K562 (cell line): ENCODE results near the gene TMEM248. TPM values are rescaled to one million over a fixed set of nuclear protein-coding genes. Genes with fewer than 3 reads are reported as not detected.

Source experiments
- ATAC-seq: fragments of 200-7000 bp; cut with Tn5 transposase; 3 replicates; pipeline ENCODE4 v1.9.1; 2020; ENCODE audit warnings: moderate library complexity
- BruUV-seq: library from RNA; stranded (reverse); fragments of 400-500 nt; replicated peaks from 2 replicates; lab custom pipeline; 2021; lab: Mats Ljungman, UMichigan
- CTCF ChIA-PET: fragments of 300-600 bp; formaldehyde crosslinking; extraction: SDS; loops from one replicate; lab custom pipeline; 2021; ENCODE audit warnings: low intra/inter-chr PET ratio; lab: Yijun Ruan, JAX
- POLR2A ChIA-PET: fragments of 300-600, 350-650 bp; sonication (Branson Sonifier 250); formaldehyde crosslinking; extraction: SDS; loops from one replicate; lab custom pipeline; 2021; ENCODE audit warnings: antibody characterized with exemption, inconsistent platforms; lab: Yijun Ruan, JAX
- DNase-seq, 4 experiments: peaks; one replicate each; pipeline versions ENCODE4 v3.0.0 to v3.0.0-alpha.2; 2011 to 2018; ENCODE audit warnings: low spot score in 3 of 4, mixed read lengths in 3 of 4; ENCODE audit errors: extremely low read depth in 1 of 4
- FAIRE-seq: peaks from 2 replicates; lab custom pipeline; 2011; peaks lifted over from hg19 to GRCh38; lab: Jason Lieb, UNC
- H2AFZ ChIP-seq: 2 replicates; pipeline ENCODE4 v1.6.0; 2011; ENCODE audit warnings: low read depth, low read length, control low read depth, inconsistent platforms
- H3K27ac ChIP-seq: fragments of 200-600 bp; 3 replicates; pipeline ENCODE4 v1.8.0; 2011; ENCODE audit warnings: low read depth, mild to moderate bottlenecking, control low read depth, inconsistent platforms, low read length, moderate library complexity, mixed read lengths; ENCODE audit errors: extremely low read depth
- H3K27me3 ChIP-seq, 2 experiments: fragments of 300-600 bp in 1 of 2; 2 replicates in 1 of 2; 3 replicates in 1 of 2; pipeline versions ENCODE4 v1.6.0 to v1.8.0; 2011; ENCODE audit warnings: inconsistent platforms in 2 of 2, low read length in 2 of 2, mild to moderate bottlenecking in 1 of 2, mixed read lengths in 1 of 2, moderate library complexity in 1 of 2; ENCODE audit not compliant: control insufficient read depth in 2 of 2, insufficient read depth in 2 of 2
- H3K36me3 ChIP-seq: fragments of 300-600 bp; 3 replicates; pipeline ENCODE4 v1.8.0; 2011; ENCODE audit warnings: mild to moderate bottlenecking, low read length, inconsistent platforms; ENCODE audit not compliant: control insufficient read depth, insufficient read depth
- H3K4me1 ChIP-seq, 2 experiments: fragments of 200-600 bp in 1 of 2; replicated peaks in 1 of 2; 2 replicates in 1 of 2; 3 replicates in 1 of 2; pipeline versions ENCODE4 v1.5.1 to v1.8.0; 2011; ENCODE audit warnings: inconsistent platforms in 2 of 2, low read length in 2 of 2, mild to moderate bottlenecking in 1 of 2, mixed read lengths in 1 of 2, moderate library complexity in 1 of 2; ENCODE audit not compliant: control insufficient read depth in 2 of 2, insufficient read depth in 2 of 2
- H3K4me2 ChIP-seq: 2 replicates; pipeline ENCODE4 v1.6.1; 2011; ENCODE audit warnings: low read length, control low read depth, inconsistent platforms, mixed read lengths; ENCODE audit not compliant: insufficient read depth
- H3K4me3 ChIP-seq: fragments of 200-600 bp; sonication (generic), shearing (Covaris generic); 2 replicates; pipeline ENCODE4 v1.5.1; 2016; ENCODE audit warnings: control low read depth, inconsistent platforms
- H3K79me2 ChIP-seq: fragments of 200-600 bp; 3 replicates; pipeline ENCODE4 v1.8.0; 2011; ENCODE audit warnings: low read length, inconsistent platforms; ENCODE audit not compliant: control insufficient read depth, insufficient read depth
- H3K9ac ChIP-seq, 2 experiments: 2 replicates each; pipeline versions ENCODE4 v1.6.0 to v1.6.1; 2011; ENCODE audit warnings: low read depth in 2 of 2, low read length in 2 of 2, control low read depth in 1 of 2, inconsistent platforms in 1 of 2, mild to moderate bottlenecking in 1 of 2, mixed read lengths in 1 of 2; ENCODE audit not compliant: insufficient read depth in 1 of 2
- H3K9me1 ChIP-seq: one replicate; pipeline ENCODE4 v1.6.0; 2011; ENCODE audit warnings: inconsistent platforms, mild to moderate bottlenecking, low read length, moderate library complexity; ENCODE audit not compliant: control insufficient read depth, insufficient read depth
- H3K9me3 ChIP-seq: replicated peaks from 2 replicates; pipeline ENCODE4 v1.5.1; 2011; ENCODE audit warnings: low read depth, low read length, inconsistent platforms; ENCODE audit not compliant: control insufficient read depth, insufficient read depth
- H4K20me1 ChIP-seq: replicated peaks from 2 replicates; pipeline ENCODE4 v1.6.1; 2011; ENCODE audit warnings: low read length, inconsistent platforms, mixed read lengths; ENCODE audit not compliant: control insufficient read depth, insufficient read depth
- HDAC2 ChIP-seq: fragments of 450-650 bp; IDR thresholded peaks from 2 replicates; pipeline ENCODE4 v1.6.1; 2016; ENCODE audit warnings: mild to moderate bottlenecking
- HMG20A ChIP-seq: fragments of 450-650 bp; formaldehyde crosslinking; conservative IDR thresholded peaks from 2 replicates; pipeline ENCODE4 v1.4.0; 2020; ENCODE audit warnings: mild to moderate bottlenecking, mixed read lengths
- LCOR ChIP-seq: sonication (generic); formaldehyde crosslinking; IDR thresholded peaks from 2 replicates; pipeline ENCODE4 v1.8.0; 2022; ENCODE audit warnings: mild to moderate bottlenecking, missing genetic modification reagents
- MAZ ChIP-seq, 2 experiments: fragments of 450-650 bp in 1 of 2; sonication (generic) in 1 of 2; formaldehyde crosslinking; IDR thresholded peaks in 1 of 2; conservative IDR thresholded peaks in 1 of 2; 2 replicates each; pipeline versions ENCODE4 v1.4.0 to v1.5.0; 2020; ENCODE audit warnings: mild to moderate bottlenecking in 1 of 2, missing genetic modification reagents in 1 of 2
- PML ChIP-seq: IDR thresholded peaks from 2 replicates; pipeline ENCODE4 v1.6.1; 2012; ENCODE audit warnings: low read length, inconsistent platforms
- RFX1 ChIP-seq: fragments of 450-650 bp; IDR thresholded peaks from 2 replicates; pipeline ENCODE4 v1.6.1; 2016; ENCODE audit warnings: mild to moderate bottlenecking, moderate library complexity
- SAFB ChIP-seq: fragments of 200-400 bp; formaldehyde crosslinking; IDR thresholded peaks from 2 replicates; pipeline ENCODE4 v1.6.1; 2017; ENCODE audit warnings: low read depth, low read length, borderline replicate concordance
- SMC3 ChIP-seq: conservative IDR thresholded peaks from 2 replicates; pipeline ENCODE4 v1.6.1; 2011; ENCODE audit warnings: low read depth, low read length, improper control_type of control experiment; ENCODE audit not compliant: insufficient read depth
- STAG1 ChIP-seq: sonication (generic); formaldehyde crosslinking; IDR thresholded peaks from 2 replicates; pipeline ENCODE4 v1.5.0; 2020; ENCODE audit warnings: missing genetic modification reagents, borderline replicate concordance
- WHSC1 ChIP-seq: IDR thresholded peaks from one replicate; pipeline ENCODE4 v1.6.1; 2012; ENCODE audit warnings: low read length, control low read depth, inconsistent platforms
- XRCC3 ChIP-seq: fragments of 450-650 bp; IDR thresholded peaks from 2 replicates; pipeline ENCODE4 v1.6.1; 2017; ENCODE audit warnings: mild to moderate bottlenecking, moderate library complexity
- ZNF232 ChIP-seq: sonication (generic); formaldehyde crosslinking; IDR thresholded peaks from 2 replicates; pipeline ENCODE4 v1.8.0; 2022; ENCODE audit warnings: mild to moderate bottlenecking, missing genetic modification reagents
- ZNF354B ChIP-seq: fragments of 250-450 bp; sonication (Bioruptor Pico); IDR thresholded peaks from 2 replicates; pipeline ENCODE4 v1.4.0; 2020
- ZNF79 ChIP-seq: fragments of 250-450 bp; sonication (Bioruptor Pico); IDR thresholded peaks from 2 replicates; pipeline ENCODE4 v1.4.0; 2020; ENCODE audit warnings: low read depth, mild to moderate bottlenecking, moderate library complexity
- WGBS: fragments of 100-300 bp; shearing (Covaris generic); methylation state at CpG from one replicate; pipeline ENCODE4 v1.1.6; 2016; ENCODE audit warnings: low coverage, mixed read lengths; ENCODE audit not compliant: insufficient coverage; ENCODE audit errors: missing lambda C conversion rate; 5-methylcytosine and 5-hydroxymethylcytosine counted together
- in situ Hi-C: fragments of 300-500 bp; cut with MboI; formaldehyde crosslinking; loops from 4 replicates; pipeline ENCODE4 v1.15.0; 2018; ENCODE audit warnings: inconsistent platforms, mixed read lengths
- intact Hi-C: fragments of 100-400 bp; cut with micrococcal nuclease; formaldehyde crosslinking; loops from 2 replicates; pipeline ENCODE4 v1.14.2; 2022
- polyA plus RNA-seq, 8 experiments: library from polyadenylated mRNA; depleted of rRNA in 4 of 8; stranded (reverse) in 5 of 8; unstranded in 3 of 8; fragments of >200 nt; fragmentation: Nextera tagmentation in 2 of 8; fragmentation: Illumina TruSeq in 1 of 8; extraction: Ambion mirVana in 2 of 8; extraction: Trizol in 1 of 8; gene quantifications; 2 replicates each; pipeline versions ENCODE4 v1.2.1 to v1.2.3, GENCODE V29; 2011 to 2014; ENCODE audit warnings: inconsistent platforms in 1 of 8, missing spikeins in 1 of 8
- total RNA-seq, 7 experiments: library from RNA; depleted of rRNA in 6 of 7; stranded (reverse); fragments of >200 nt in 6 of 7; fragmentation: Illumina TruSeq in 2 of 7; extraction: Trizol in 2 of 7; gene quantifications; 2 replicates each; pipeline versions ENCODE4 v1.2.1 to v1.2.3, GENCODE V29; 2011 to 2021; ENCODE audit warnings: low replicate concordance in 1 of 7
- TF ChIP-seq, protein P1 (sequence below): sonication (generic); formaldehyde crosslinking; IDR thresholded peaks from 2 replicates; pipeline ENCODE4 v1.8.0; 2022; ENCODE audit warnings: missing genetic modification reagents, mild to moderate bottlenecking, borderline replicate concordance

The TMEM248 gene
- total and polyA plus RNA-seq, 9 of the 15 experiments (the other 6 are each of a cell fraction or from before 2014, with no cell fraction given) = 6.3 to 132 (median 64.4) TPM

DNA sequence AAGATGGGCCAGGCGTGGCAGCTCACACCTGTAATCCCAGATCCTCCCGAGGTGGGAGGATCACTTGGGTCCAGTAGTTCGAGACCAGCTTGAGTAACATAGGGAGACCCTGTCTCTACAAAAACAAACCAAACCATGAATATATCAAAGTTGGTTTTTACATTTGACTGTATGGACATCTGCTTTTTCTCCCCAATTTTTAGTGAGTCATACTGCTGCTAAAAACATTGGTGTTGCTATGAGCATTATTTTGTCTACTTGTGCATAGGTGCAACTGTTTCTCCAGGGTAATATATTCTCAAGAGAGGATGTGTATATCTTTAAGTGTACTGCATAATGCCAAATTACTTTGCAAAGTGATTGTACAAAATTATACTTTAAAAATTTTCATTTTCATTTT is 769 bp upstream of the TMEM248 start:
- FAIRE-seq = no peak
- no peaks in the 10 kb centered on the region; a peak in 1 of 5 replicates for H3K27me3 ChIP-seq
- no TSS peak for BruUV-seq
- no peaks in the 10 kb centered on the region for H3K9me3 ChIP-seq
- no peaks in the 10 kb centered on the region for H3K9me1 ChIP-seq
- peak overlapping the region; percentile 100 for H3K4me2 ChIP-seq
- H3K79me2 ChIP-seq = peaks cover 52% of the 10 kb centered on the region
- in situ Hi-C loops = no loop called here
- no peak; the same call in 2 of the 3 replicates for ATAC-seq
- peak overlapping the region; percentile 99 for H2AFZ ChIP-seq
- CTCF ChIA-PET = no interaction called here
- peak overlapping the region; percentile 2 to 88; a peak in 3 of 4 replicates for H3K9ac ChIP-seq
- intact Hi-C loops = loop anchor here (5.0 kb wide), 1 partner anchor 77 kb away; the partner anchor contains the start of genes SBDS and TYW1
- peaks cover 8% of the 10 kb centered on the region; the same call in 1 of the 2 replicates for H4K20me1 ChIP-seq
- POLR2A ChIA-PET = interaction anchor here (0.6 to 1.4 kb wide), 3 partner anchors 9 to 27 kb away, joined by 3 to 7 read pairs (median 3); no protein-coding TSS in a partner anchor
- peaks cover 22% of the 10 kb centered on the region for H3K36me3 ChIP-seq
- DNase-seq = peak in 2 of 4 experiments; percentile 14 to 30
- TF ChIP-seq ZNF232 (CRISPR knock-in tag) (no peak), ZNF79 (no peak), HMG20A (no peak), HDAC2 (no peak), SAFB (no peak), LCOR (no peak), XRCC3 (no peak), SMC3 (no peak), RFX1 (no peak; the same call in 1 of the 2 replicates), STAG1 (CRISPR knock-in tag) (no peak), ZNF354B (CRISPR knock-in tag) (no peak), WHSC1 (no peak), PML (peak; percentile 6), MAZ (CRISPR knock-in tag; conservative IDR thresholded peaks at IDR 0.05 in 1 of 2, IDR thresholded peaks at IDR 0.05 in 1 of 2) (no peak)
- TF ChIP-seq, protein P1, sequence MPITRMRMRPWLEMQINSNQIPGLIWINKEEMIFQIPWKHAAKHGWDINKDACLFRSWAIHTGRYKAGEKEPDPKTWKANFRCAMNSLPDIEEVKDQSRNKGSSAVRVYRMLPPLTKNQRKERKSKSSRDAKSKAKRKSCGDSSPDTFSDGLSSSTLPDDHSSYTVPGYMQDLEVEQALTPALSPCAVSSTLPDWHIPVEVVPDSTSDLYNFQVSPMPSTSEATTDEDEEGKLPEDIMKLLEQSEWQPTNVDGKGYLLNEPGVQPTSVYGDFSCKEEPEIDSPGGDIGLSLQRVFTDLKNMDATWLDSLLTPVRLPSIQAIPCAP (CRISPR knock-in tag) = 0 out of 2 replicates have a peak, but pooled peaks have one; percentile 7
- peak overlapping the region; percentile 79 for H3K4me3 ChIP-seq
- 37% methylated on average over 3 of the region's 3 CpGs for WGBS
- H3K4me1 ChIP-seq = peaks cover 18 to 28% of the 10 kb centered on the region in 2 experiments; a peak in 4 of 5 replicates
- peak overlapping the region; percentile 90 for H3K27ac ChIP-seq
